ENCODE measurements around the gene EDC3. TPM values are rescaled to one million over a fixed set of nuclear protein-coding genes. Genes with fewer than 3 reads are reported as not detected.

EDC3 gene
- total and polyA plus RNA-seq, 9 of the 15 experiments (the other 6 are each of a cell fraction or from before 2014, with no cell fraction given), result 11.7 to 63.9 (median 32.8) TPM

GRCh38 chr15:74630284-74631086 is 65.3 kb downstream of the EDC3 start (continued):
- no peak for TF ChIP-seq PRDM10 (IDR thresholded peaks at IDR 0.05; ENCODE audit: partially characterized antibody)
- peak; percentile 69 for TF ChIP-seq POLR2A (conservative IDR thresholded peaks at IDR 0.05)
- no peak for TF ChIP-seq ZBTB33 (CRISPR knock-in tag; IDR thresholded peaks at IDR 0.05)
- no peak for TF ChIP-seq RFX7 (CRISPR knock-in tag; IDR thresholded peaks at IDR 0.05)
- TF ChIP-seq, protein P1, sequence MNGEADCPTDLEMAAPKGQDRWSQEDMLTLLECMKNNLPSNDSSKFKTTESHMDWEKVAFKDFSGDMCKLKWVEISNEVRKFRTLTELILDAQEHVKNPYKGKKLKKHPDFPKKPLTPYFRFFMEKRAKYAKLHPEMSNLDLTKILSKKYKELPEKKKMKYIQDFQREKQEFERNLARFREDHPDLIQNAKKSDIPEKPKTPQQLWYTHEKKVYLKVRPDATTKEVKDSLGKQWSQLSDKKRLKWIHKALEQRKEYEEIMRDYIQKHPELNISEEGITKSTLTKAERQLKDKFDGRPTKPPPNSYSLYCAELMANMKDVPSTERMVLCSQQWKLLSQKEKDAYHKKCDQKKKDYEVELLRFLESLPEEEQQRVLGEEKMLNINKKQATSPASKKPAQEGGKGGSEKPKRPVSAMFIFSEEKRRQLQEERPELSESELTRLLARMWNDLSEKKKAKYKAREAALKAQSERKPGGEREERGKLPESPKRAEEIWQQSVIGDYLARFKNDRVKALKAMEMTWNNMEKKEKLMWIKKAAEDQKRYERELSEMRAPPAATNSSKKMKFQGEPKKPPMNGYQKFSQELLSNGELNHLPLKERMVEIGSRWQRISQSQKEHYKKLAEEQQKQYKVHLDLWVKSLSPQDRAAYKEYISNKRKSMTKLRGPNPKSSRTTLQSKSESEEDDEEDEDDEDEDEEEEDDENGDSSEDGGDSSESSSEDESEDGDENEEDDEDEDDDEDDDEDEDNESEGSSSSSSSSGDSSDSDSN (IDR thresholded peaks at IDR 0.05; ENCODE audit: borderline replicate concordance in 1 of 2, low read depth in 2 of 2, low read length in 2 of 2), result no peak
- TF ChIP-seq ZNF347 (CRISPR knock-in tag; IDR thresholded peaks at IDR 0.05; ENCODE audit: low read depth), result no peak
- TF ChIP-seq POLR2B (IDR thresholded peaks at IDR 0.05; ENCODE audit: low read depth, partially characterized antibody), result peak; percentile 35
- no peak for TF ChIP-seq SAP30 (IDR thresholded peaks at IDR 0.05; ENCODE audit: borderline replicate concordance, insufficient read depth, low read depth, low read length, poor library complexity, severe bottlenecking)
- TF ChIP-seq DACH1 (IDR thresholded peaks at IDR 0.05; ENCODE audit: partially characterized antibody), result no peak
- no peak for TF ChIP-seq PHTF2 (CRISPR knock-in tag; IDR thresholded peaks at IDR 0.05)

Measured in K562 (cell line).